Naive thymus-derived CD4-positive, alpha-beta T cell (primary cell): ENCODE results near the gene TMEM63B. TPM values are rescaled to one million over a fixed set of nuclear protein-coding genes. Genes with fewer than 3 reads are reported as not detected.

Experiments used
- ATAC-seq: fragments of 150-1000 bp; cut with Tn5 transposase; 2 replicates; pipeline ENCODE4 v1.10.0; 2021; ENCODE audit warnings: mild to moderate bottlenecking, moderate library complexity
- CTCF ChIA-PET: fragments of 350-600 bp; sonication (Branson Sonifier 250); formaldehyde crosslinking; loops from one replicate; lab custom pipeline; 2021; ENCODE audit warnings: antibody characterized with exemption; lab: Charles Lee
- POLR2A ChIA-PET: fragments of 350-600 bp; sonication (Branson Sonifier 250); formaldehyde crosslinking; loops from one replicate; lab custom pipeline; 2021; ENCODE audit warnings: antibody characterized with exemption, inconsistent platforms; lab: Charles Lee
- DNase-seq, 9 donors: peaks; one replicate each; pipeline versions ENCODE4 v3.0.0 to v3.0.0-alpha.2; 2020 to 2022; ENCODE audit warnings: mixed read lengths in 1 of 9
- H3K27ac ChIP-seq: one replicate; pipeline ENCODE4 v1.7.0; 2013; ENCODE audit warnings: mild to moderate bottlenecking, low read depth, low read length, moderate library complexity
- H3K27me3 ChIP-seq, 2 donors: one replicate each; pipeline ENCODE4 v1.7.0; 2013; ENCODE audit warnings: low read length in 2 of 2, mild to moderate bottlenecking in 2 of 2, moderate library complexity in 2 of 2; ENCODE audit not compliant: control insufficient read depth in 2 of 2, insufficient read depth in 2 of 2
- H3K36me3 ChIP-seq, 3 experiments: 1 replicate in 2 of 3; 2 replicates in 1 of 3; pipeline ENCODE4 v1.7.0; 2013; ENCODE audit warnings: low read length in 3 of 3, mild to moderate bottlenecking in 3 of 3, moderate library complexity in 1 of 3; ENCODE audit not compliant: insufficient read depth in 3 of 3, control insufficient read depth in 2 of 3
- H3K4me1 ChIP-seq, 2 donors: one replicate each; pipeline ENCODE4 v1.7.0; 2013; ENCODE audit warnings: low read length in 2 of 2, mild to moderate bottlenecking in 2 of 2, moderate library complexity in 1 of 2; ENCODE audit not compliant: control insufficient read depth in 2 of 2, insufficient read depth in 2 of 2
- H3K4me3 ChIP-seq: 2 replicates; pipeline ENCODE4 v1.7.0; 2013; ENCODE audit warnings: mild to moderate bottlenecking, low read length
- H3K9me3 ChIP-seq, 3 experiments: 1 replicate in 2 of 3; 2 replicates in 1 of 3; pipeline ENCODE4 v1.7.0; 2013; ENCODE audit warnings: low read length in 3 of 3; ENCODE audit not compliant: control insufficient read depth in 2 of 3
- H3K27ac Mint-ChIP-seq, 9 donors: one replicate each; pipeline ENCODE4 v1.8.0; 2020 to 2022; ENCODE audit warnings: mixed read lengths in 9 of 9, mild to moderate bottlenecking in 8 of 9, moderate library complexity in 5 of 9, inconsistent platforms in 2 of 9
- H3K27me3 Mint-ChIP-seq, 5 donors: one replicate each; pipeline ENCODE4 v1.8.0; 2021 to 2022; ENCODE audit warnings: mixed read lengths in 5 of 5, mild to moderate bottlenecking in 1 of 5
- H3K36me3 Mint-ChIP-seq, 5 donors: one replicate each; pipeline ENCODE4 v1.8.0; 2020 to 2022; ENCODE audit warnings: mixed read lengths in 5 of 5, mild to moderate bottlenecking in 3 of 5, inconsistent platforms in 1 of 5
- H3K4me1 Mint-ChIP-seq, 7 donors: one replicate each; pipeline ENCODE4 v1.8.0; 2020 to 2022; ENCODE audit warnings: mixed read lengths in 7 of 7, mild to moderate bottlenecking in 3 of 7, inconsistent platforms in 1 of 7
- H3K4me3 Mint-ChIP-seq, 10 donors: one replicate each; pipeline ENCODE4 v1.8.0; 2020 to 2022; ENCODE audit warnings: mild to moderate bottlenecking in 10 of 10, mixed read lengths in 10 of 10, moderate library complexity in 6 of 10, inconsistent platforms in 2 of 10
- H3K9me3 Mint-ChIP-seq, 11 donors: one replicate each; pipeline ENCODE4 v1.8.0; 2020 to 2022; ENCODE audit warnings: mixed read lengths in 11 of 11, mild to moderate bottlenecking in 4 of 11, inconsistent platforms in 1 of 11, moderate library complexity in 1 of 11
- intact Hi-C, 2 donors: fragments of 100-400 bp; cut with micrococcal nuclease; formaldehyde crosslinking; loops; one replicate each; pipeline ENCODE4 v1.15.1; 2023
- polyA plus RNA-seq, 2 donors: library from polyadenylated mRNA; unstranded; fragments of 300-500 nt; fragmentation: Illumina TruSeq; gene quantifications; one replicate each; pipeline ENCODE4 v1.2.3, GENCODE V29; 2021
- total RNA-seq, 6 experiments: library from RNA in 5 of 6; stranded (reverse) in 5 of 6; gene quantifications; 1 replicate in 5 of 6; 2 replicates in 1 of 6; pipeline ENCODE4 v1.2.3 and lab custom pipeline; 2021 to 2026

The TMEM63B gene
- total and polyA plus RNA-seq, 7 experiments from 2014 or later: 0.18 to 21.4 (median 16.2) TPM

GRCh38 chr6:44169154-44169553, 41.8 kb downstream of the TMEM63B start:
- Histone ChIP-seq H3K4me1 (no peaks in the 10 kb centered on the region), H3K27me3 (no peaks in the 10 kb centered on the region), H3K9me3 (no peaks in the 10 kb centered on the region), H3K36me3 (no peaks in the 10 kb centered on the region), H3K4me3 (no peak overlapping the region), H3K27ac (no peak overlapping the region)
- Mint-ChIP-seq H3K27me3 (peaks cover 0 to 19% (median 14%) of the 10 kb centered on the region in 5 donors), H3K27ac (no peak overlapping the region), H3K36me3 (no peaks in the 10 kb centered on the region), H3K9me3 (no peaks in the 10 kb centered on the region), H3K4me3 (no peak overlapping the region), H3K4me1 (peaks cover 0 to 11% (median 3%) of the 10 kb centered on the region in 7 donors)
- DNase-seq (no peak), ATAC-seq (no peak)
- intact Hi-C loops: no loop called here
- ChIA-PET CTCF (interaction anchor here (0.7 to 1.8 kb wide), 6 partner anchors 10 to 73 kb away, joined by 3 to 6 read pairs (median 4); no protein-coding TSS in a partner anchor), POLR2A (interaction anchor here (0.6 to 1.1 kb wide), 2 partner anchors 15 to 88 kb away, joined by 3 read pairs; partner anchors contain the start of gene SLC35B2)

GRCh38 chr6:44169886-44170570, 42.7 kb downstream of the TMEM63B start:
- POLR2A ChIA-PET: interaction anchor here (0.6 to 1.1 kb wide), 2 partner anchors 16 to 87 kb away, joined by 3 read pairs; partner anchors contain the start of gene SLC35B2

GRCh38 chr6:44171899-44172546, 44.7 kb downstream of the TMEM63B start:
- DNase-seq: no peak

More at GRCh38 chr6:44169886-44170570, 42.7 kb downstream of the TMEM63B start:
- ATAC-seq (no peak), DNase-seq (no peak)
- no peaks in the 10 kb centered on the region for H3K4me1 ChIP-seq
- Mint-ChIP-seq H3K27me3 (peaks cover 0 to 16% (median 14%) of the 10 kb centered on the region in 5 donors), H3K9me3 (peaks cover 0 to 3% (median 0%) of the 10 kb centered on the region in 11 donors), H3K27ac (no peak overlapping the region), H3K4me1 (peaks cover 0 to 11% (median 3%) of the 10 kb centered on the region in 7 donors), H3K4me3 (no peak overlapping the region), H3K36me3 (no peaks in the 10 kb centered on the region)
- H3K9me3 ChIP-seq: no peaks in the 10 kb centered on the region
- no peaks in the 10 kb centered on the region for H3K27me3 ChIP-seq
- H3K4me3 ChIP-seq: no peak overlapping the region
- intact Hi-C loops: loop anchor here in 1 of 2 donors (5.0 kb wide), 2 partner anchors 52 to 152 kb away; partner anchors contain the start of gene SLC29A1
- CTCF ChIA-PET: interaction anchor here (0.7 to 1.8 kb wide), 5 partner anchors 9 to 71 kb away, joined by 3 to 6 read pairs (median 4); no protein-coding TSS in a partner anchor
- no peak overlapping the region for H3K27ac ChIP-seq
- H3K36me3 ChIP-seq: no peaks in the 10 kb centered on the region

DNA sequence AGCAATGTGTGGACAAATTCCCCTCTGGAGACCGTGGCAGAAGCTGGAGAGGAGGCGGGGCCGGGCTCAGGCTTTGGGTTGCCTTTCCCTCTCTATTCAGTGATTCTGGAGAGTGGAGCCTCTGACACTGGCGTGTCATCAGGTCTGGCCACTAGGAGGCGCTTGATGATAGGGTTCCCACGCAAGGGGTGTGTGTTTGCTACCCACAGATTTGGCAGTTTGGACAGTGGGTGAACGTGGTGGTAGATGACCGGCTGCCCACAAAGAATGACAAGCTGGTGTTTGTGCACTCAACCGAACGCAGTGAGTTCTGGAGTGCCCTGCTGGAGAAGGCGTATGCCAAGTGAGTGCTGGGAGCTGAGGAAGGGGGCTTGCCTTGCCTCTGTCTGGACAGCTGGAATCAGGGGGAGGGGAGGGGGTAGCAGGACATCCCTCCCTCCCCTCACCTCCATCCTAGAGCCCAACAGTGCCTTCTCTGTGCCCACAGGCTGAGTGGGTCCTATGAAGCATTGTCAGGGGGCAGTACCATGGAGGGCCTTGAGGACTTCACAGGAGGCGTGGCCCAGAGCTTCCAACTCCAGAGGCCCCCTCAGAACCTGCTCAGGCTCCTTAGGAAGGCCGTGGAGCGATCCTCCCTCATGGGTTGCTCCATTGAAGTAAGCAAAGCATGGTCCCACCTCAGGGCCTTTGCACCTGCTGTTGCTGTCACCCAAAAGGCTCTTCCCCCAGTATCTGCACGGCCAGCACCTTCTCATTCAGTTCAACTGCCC, 45.6 kb downstream of the TMEM63B start:
- Histone ChIP-seq H3K27ac (no peak overlapping the region), H3K9me3 (no peaks in the 10 kb centered on the region), H3K27me3 (no peaks in the 10 kb centered on the region), H3K4me1 (no peaks in the 10 kb centered on the region), H3K36me3 (no peaks in the 10 kb centered on the region), H3K4me3 (no peak overlapping the region)
- DNase-seq (peak; percentile 40 to 80 (median 62)), ATAC-seq (peak; percentile 88)
- Mint-ChIP-seq H3K4me3 (peak overlapping the region in 1 of 10 donors; percentile 60), H3K4me1 (peaks cover 0 to 18% (median 13%) of the 10 kb centered on the region in 7 donors), H3K27ac (no peak overlapping the region), H3K27me3 (peaks cover 0 to 10% (median 4%) of the 10 kb centered on the region in 5 donors), H3K36me3 (no peaks in the 10 kb centered on the region), H3K9me3 (peaks cover 0 to 3% (median 0%) of the 10 kb centered on the region in 11 donors)
- ChIA-PET CTCF (interaction anchor here (0.7 to 2.9 kb wide), 12 partner anchors 9 to 166 kb away, joined by 3 to 13 read pairs (median 4); partner anchors contain the start of genes SLC29A1 and SLC35B2), POLR2A (interaction anchor here (1.1 kb wide), 1 partner anchor 75 kb away, joined by 4 read pairs; no protein-coding TSS in a partner anchor)
- intact Hi-C loops: loop anchor here (1.0 to 5.0 kb wide), 9 partner anchors 48 to 165 kb away; partner anchors contain the start of genes NFKBIE (in 1 of the 2), SLC29A1 (in 1 of the 2) and SLC35B2 (in 1 of the 2)

More at GRCh38 chr6:44171899-44172546, 44.7 kb downstream of the TMEM63B start:
- H3K27me3 Mint-ChIP-seq: peaks cover 0 to 10% (median 4%) of the 10 kb centered on the region in 5 donors
- H3K27me3 ChIP-seq: no peaks in the 10 kb centered on the region
- ChIA-PET POLR2A (interaction anchor here (1.1 kb wide), 1 partner anchor 76 kb away, joined by 4 read pairs; no protein-coding TSS in a partner anchor), CTCF (interaction anchor here (0.7 to 2.9 kb wide), 9 partner anchors 9 to 167 kb away, joined by 3 to 13 read pairs (median 4); partner anchors contain the start of gene SLC35B2)
- H3K9me3 ChIP-seq: no peaks in the 10 kb centered on the region
- H3K9me3 Mint-ChIP-seq: peaks cover 0 to 3% (median 0%) of the 10 kb centered on the region in 11 donors
- H3K36me3 ChIP-seq: no peaks in the 10 kb centered on the region
- H3K4me1 Mint-ChIP-seq: peaks cover 0 to 14% (median 9%) of the 10 kb centered on the region in 7 donors
- H3K27ac ChIP-seq: no peak overlapping the region
- no peak overlapping the region for H3K4me3 Mint-ChIP-seq
- ATAC-seq: no peak
- no peaks in the 10 kb centered on the region for H3K4me1 ChIP-seq
- H3K27ac Mint-ChIP-seq: peak overlapping the region in 1 of 9 donors; percentile 69
- H3K36me3 Mint-ChIP-seq: no peaks in the 10 kb centered on the region
- H3K4me3 ChIP-seq: no peak overlapping the region
- intact Hi-C loops: loop anchor here (1.0 to 5.0 kb wide), 9 partner anchors 49 to 166 kb away; partner anchors contain the start of genes NFKBIE (in 1 of the 2), SLC29A1 (in 1 of the 2) and SLC35B2 (in 1 of the 2)

- no peak overlapping the region for H3K4me3 ChIP-seq
Measured at GRCh38 chr6:44176130-44176761, 48.9 kb downstream of the TMEM63B start.

More at GRCh38 chr6:44176130-44176761, 48.9 kb downstream of the TMEM63B start:
- H3K27me3 Mint-ChIP-seq: peaks cover 0 to 4% (median 4%) of the 10 kb centered on the region in 5 donors
- Histone ChIP-seq H3K4me1 (no peaks in the 10 kb centered on the region), H3K9me3 (no peaks in the 10 kb centered on the region), H3K27me3 (no peaks in the 10 kb centered on the region), H3K27ac (no peak overlapping the region), H3K36me3 (no peaks in the 10 kb centered on the region)
- peak overlapping the region in 2 of 10 donors; percentile 37 to 61 for H3K4me3 Mint-ChIP-seq
- peaks cover 0 to 18% (median 13%) of the 10 kb centered on the region in 7 donors for H3K4me1 Mint-ChIP-seq
- peak overlapping the region in 1 of 9 donors; percentile 45 for H3K27ac Mint-ChIP-seq
- DNase-seq (no peak), ATAC-seq (no peak)
- ChIA-PET CTCF (interaction anchor here (0.6 to 1.5 kb wide), 3 partner anchors 14 to 329 kb away, joined by 3 to 4 read pairs (median 3); no protein-coding TSS in a partner anchor), POLR2A (no interaction called here)
- peaks cover 0 to 3% (median 0%) of the 10 kb centered on the region in 11 donors for H3K9me3 Mint-ChIP-seq
- intact Hi-C loops: no loop called here
- no peaks in the 10 kb centered on the region for H3K36me3 Mint-ChIP-seq
